Skeletal muscle cell (primary cell): ENCODE measurements around the gene SC5D.

Experiments used
- DNase-seq: peaks from one replicate; pipeline ENCODE4 v3.0.0-alpha.2; 2010; ENCODE audit warnings: low read depth
- H3K4me3 ChIP-seq: 2 replicates; pipeline ENCODE4 v1.5.1; 2011; ENCODE audit warnings: low read depth, mild to moderate bottlenecking, control low read depth, low read length, moderate library complexity

The SC5D gene

DNA sequence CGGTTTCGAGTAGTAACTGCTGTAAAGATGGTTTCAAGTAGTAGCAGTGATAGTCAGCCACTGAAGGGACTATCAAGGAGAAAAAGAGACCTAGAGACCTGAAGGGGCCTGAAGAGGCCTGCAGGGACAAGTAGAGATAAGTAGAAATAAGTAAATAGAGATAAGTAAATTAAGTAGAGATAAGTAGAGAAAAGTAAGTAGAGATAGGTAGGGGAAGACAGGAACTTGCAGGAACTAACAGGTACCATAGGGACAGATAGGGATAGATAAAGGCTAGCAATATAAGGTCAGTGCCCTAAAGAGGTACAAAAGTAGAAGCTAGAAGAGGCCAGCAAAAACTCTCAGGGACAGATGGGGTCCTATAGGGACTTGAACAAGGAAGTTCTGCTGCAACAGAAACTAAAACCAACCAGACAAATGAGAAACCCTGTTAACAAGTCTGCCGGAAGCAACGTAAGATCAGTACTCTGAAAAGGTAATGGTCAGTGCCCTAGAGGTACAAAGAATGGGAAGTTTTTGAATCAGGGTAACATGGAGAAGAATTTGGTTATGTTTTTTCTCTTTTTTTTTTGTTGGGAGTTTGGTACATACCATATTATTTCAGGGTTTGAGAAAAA lies 9.6 kb upstream of the SC5D start:
- DNase-seq: no peak
- H3K4me3 ChIP-seq: no peak overlapping the region

GRCh38 chr11:121291319-121291718 lies 1.3 kb upstream of the SC5D start:
- H3K4me3 ChIP-seq: no peak overlapping the region
- no peak for DNase-seq

- DNase-seq: no peak
- peak overlapping the region; percentile 88 for H3K4me3 ChIP-seq
Measured at GRCh38 chr11:121291896-121292494, 576 bp upstream of the SC5D start.

DNA sequence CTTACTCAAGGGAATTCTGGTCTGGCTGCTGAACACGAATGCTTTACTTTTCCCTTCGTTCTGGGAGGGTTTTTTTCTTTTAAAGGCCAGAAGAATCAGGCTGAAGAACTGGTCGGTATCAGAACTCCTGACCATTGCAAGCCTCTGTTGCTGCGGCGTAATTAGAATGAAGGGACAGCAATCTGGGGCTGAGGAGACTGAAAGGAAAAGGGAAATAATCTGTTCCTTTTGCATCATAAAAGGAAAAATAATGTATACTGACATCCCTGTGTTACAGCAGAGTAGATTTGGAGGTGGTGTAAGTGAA lies 670 bp downstream of the SC5D start:
- peak overlapping the region; percentile 88 for H3K4me3 ChIP-seq
- no peak for DNase-seq

DNA sequence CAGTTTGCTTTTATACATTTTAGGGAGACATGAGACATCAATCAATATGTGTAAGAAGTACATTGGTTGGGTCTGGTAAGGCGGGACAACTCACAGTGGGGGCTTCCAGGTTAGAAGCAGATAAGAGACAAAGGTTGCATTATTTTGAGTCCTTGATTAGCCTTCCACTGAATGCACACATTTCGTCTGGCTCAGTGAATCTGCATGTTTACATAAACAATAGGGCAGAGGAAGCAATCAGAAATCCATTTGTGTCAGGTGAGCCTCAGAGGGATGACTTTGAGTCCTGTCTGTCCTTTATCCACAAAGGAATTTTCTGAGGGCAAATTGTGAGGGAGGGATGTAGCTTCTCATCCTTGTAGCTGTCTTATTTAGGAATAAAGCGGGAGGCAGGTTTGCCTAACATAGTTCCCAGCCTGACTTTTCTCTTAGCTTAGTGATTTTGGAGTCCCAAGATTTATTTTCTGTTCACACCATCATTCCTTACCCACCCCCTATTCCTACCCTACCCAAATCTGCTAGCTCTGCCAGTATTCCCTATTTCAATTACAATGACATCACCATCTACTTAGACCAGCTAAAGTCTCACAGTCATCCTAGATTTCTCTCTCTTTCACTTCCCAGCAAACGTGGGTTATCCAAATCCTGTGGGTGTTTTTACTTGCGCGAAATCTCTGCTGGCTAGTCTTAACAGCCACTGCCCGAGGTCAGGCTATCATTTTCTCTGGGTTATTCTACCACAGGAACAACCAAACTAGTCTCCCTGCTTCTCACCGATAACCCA lies 2.9 kb downstream of the SC5D start:
- H3K4me3 ChIP-seq: peak overlapping the region; percentile 24
- DNase-seq: no peak

GRCh38 chr11:121297872-121298271 lies 5.3 kb downstream of the SC5D start:
- no peak overlapping the region for H3K4me3 ChIP-seq
- no peak for DNase-seq

GRCh38 chr11:121298774-121299173 lies 6.2 kb downstream of the SC5D start:
- no peak for DNase-seq

DNA sequence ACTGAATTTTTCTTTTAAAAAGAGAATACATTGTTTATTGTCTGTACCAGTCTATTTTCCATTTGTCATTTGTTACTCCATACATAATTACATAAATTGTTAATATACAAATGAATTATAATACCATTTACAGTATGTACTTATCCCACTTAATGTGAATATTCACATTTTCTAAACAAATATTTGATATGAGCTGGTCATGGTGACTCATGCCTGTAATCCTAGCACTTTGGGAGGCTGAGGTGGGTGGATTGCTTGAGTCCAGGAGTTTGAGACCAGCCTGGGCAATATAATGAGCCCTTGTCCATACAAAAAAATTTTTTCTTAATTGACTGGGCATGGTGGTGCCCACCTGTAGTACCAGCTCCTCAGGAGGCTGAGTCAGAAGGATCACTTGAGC lies 6.8 kb downstream of the SC5D start:
- DNase-seq: no peak

More at GRCh38 chr11:121298774-121299173, 6.2 kb downstream of the SC5D start:
- no peak overlapping the region for H3K4me3 ChIP-seq

GRCh38 chr11:121300313-121300971 lies 7.9 kb downstream of the SC5D start:
- peak; percentile 29 for DNase-seq
- H3K4me3 ChIP-seq: no peak overlapping the region

More for the DNA sequence above, 6.8 kb downstream of the SC5D start:
- no peak overlapping the region for H3K4me3 ChIP-seq

GRCh38 chr11:121300972-121301699 lies 8.6 kb downstream of the SC5D start:
- DNase-seq: no peak
- no peak overlapping the region for H3K4me3 ChIP-seq

GRCh38 chr11:121304759-121305158 lies 12.2 kb downstream of the SC5D start:
- no peak overlapping the region for H3K4me3 ChIP-seq
- no peak for DNase-seq

DNA sequence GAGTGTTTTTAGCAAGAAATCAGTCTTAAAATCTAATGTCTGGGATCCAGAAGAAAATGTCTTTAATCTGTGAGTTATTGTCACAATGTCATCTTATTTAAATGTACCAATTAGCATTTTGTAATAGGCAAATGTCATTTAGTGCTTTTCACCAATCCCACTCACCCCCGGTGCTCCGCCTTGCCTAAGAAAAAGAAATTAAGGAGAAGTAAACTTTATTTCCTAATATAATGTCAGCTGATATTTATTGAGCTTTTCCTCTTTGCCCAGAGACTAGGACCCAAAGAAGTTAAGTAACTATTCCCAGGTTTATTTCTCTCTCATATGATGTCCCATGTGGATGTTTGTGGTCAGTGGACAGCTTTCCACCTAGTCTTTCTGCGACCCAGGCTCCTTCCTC lies 16.2 kb downstream of the SC5D start:
- no peak overlapping the region for H3K4me3 ChIP-seq
- no peak for DNase-seq

DNA sequence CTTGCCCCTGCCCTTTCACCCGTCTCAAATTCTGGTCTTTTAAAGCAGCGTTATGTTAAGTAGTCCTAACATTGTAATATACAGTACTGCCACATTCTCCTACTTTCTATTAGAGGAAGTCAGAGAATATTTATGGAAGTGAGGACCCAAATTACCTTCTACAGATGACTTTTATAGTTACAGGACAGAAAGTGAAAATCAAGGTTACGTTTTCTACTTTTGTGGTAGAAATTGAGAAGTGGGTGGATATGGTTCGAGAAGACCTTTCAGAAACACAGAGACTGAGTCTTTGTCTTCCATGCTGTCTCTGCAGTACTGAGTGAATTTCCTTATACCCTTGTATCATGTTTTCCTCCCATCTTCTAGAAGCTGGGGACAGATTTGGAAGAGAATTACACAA lies 17.1 kb downstream of the SC5D start:
- H3K4me3 ChIP-seq: no peak overlapping the region

DNA sequence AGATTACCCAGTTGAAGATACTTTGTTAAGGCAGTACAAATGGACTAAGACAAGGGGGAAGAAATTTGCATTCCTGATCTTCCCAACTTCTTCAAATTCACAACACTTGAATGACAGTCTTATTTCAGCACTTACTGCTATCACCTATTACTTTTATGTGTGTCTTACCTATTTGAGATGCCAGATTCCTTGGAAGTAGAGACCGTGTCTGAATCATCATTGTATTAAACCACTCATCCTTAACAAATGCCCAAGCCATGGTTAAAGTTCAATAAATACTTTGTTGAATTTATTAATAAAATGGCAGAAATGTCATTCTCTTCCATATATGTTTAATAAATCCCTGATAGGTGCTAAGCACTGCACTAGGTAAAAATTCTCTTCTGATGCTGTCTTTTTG lies 18.3 kb downstream of the SC5D start:
- DNase-seq: no peak
- no peak overlapping the region for H3K4me3 ChIP-seq

More for the DNA sequence above, 17.1 kb downstream of the SC5D start:
- DNase-seq: no peak

GRCh38 chr11:121311373-121311772 lies 18.8 kb downstream of the SC5D start:
- no peak for DNase-seq
- H3K4me3 ChIP-seq: no peak overlapping the region

DNA sequence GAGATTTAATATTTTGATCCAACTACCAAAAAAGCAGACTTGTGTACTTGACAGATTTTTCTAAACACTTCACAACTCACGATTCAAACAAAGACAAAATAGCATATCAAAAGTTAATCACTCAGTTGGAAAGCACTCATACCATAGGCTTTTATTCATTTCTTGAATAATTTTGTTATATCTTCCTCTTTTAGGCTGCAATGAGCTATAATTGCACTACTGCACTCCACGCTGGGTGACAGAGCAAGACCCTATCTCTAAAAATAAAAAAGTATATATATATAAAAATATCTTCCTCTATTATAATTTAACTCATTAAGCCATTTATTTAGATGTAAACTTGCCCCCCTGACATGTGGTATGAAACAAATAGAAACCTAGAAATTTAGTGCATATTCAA lies 19.9 kb downstream of the SC5D start:
- DNase-seq: no peak
- no peak overlapping the region for H3K4me3 ChIP-seq

DNA sequence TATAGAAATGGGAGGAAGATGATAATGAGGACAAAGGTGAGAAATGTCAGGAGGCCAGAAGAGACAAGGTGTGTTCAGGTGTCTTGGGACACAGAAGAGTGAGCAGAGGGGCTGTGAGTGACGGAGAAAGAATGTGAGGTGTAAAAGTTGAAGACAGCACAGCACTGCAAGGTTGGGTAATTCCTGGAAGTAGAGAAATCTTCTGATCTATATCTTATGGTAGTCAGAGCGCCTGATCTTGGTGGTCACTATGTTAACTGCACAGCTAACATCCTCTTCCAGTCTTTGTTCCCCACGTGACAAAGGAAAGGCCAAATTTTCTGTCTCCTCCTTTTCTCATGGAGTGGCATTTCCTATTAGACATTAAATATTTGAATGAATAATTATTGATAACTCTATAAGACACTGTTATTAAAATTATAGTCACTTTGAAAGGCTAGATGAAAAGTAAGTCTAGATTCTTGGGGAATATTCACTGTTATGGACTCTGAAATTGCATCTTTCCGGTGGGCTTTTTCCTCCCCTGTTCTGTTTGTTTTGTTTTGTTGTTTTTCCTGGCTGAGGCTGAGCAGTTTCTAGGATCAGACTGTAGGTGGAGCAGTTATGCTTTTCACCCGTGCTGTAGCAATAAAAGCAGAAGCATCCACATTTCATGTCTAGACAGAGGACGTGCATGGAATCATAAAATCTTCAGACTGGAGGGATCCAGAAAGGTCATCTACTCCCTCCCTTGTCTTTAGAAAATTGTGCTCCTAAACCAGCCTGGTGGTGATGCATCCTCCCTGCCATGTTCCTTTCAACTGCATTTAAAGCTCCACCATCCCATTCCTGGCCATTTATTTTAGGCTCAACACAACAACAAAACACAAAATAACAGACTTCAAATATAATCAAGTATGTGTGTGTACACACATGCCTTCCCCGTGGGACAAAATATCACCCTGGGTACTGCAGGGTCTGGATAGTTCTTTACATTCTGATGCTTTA lies 26.6 kb downstream of the SC5D start:
- H3K4me3 ChIP-seq: no peak overlapping the region
- peak; percentile 25 for DNase-seq

GRCh38 chr11:121321614-121322243 lies 29.2 kb downstream of the SC5D start:
- no peak for DNase-seq
- no peak overlapping the region for H3K4me3 ChIP-seq
